GM19468 (cell line): ENCODE results near the gene TSGA10IP.

Experiments used
- ATAC-seq: cut with Tn5 transposase; IDR thresholded peaks from one replicate; pipeline ENCODE4 v1.9.1; 2021; ENCODE audit warnings: mild to moderate bottlenecking, moderate library complexity, moderate number of reproducible peaks; ENCODE audit not compliant: unreplicated experiment; ENCODE audit errors: extremely low read depth

The TSGA10IP gene

DNA sequence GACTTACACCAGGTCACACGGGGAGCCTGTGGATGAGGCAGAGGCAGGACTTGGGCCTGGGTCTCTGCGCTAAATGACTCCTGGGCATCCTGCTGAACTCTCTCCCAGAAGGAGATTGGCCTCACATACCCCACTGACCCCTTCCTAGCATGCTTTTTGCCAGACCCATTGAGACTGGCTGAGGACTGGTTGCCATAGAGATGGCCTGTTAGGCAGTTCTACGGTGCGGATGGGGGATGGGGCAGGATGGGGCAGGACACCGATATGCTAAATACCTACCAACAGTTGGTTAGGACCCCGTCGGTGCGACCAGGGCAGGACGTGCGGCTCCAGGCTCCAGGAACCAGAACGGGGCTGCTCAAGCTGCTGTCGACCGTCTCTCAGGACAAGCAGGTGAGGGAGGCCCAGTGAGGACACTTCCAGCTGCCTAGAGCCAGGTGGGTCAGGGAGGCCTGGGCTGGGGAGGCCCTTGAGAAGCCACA, at the start of gene TSGA10IP:
Gene TSGA10IP, plus strand, starts transcription at position 51 of the 482 bp plus-strand sequence. Its CDS starts 196 bp downstream, at position 247.
- ATAC-seq: no peak

- ATAC-seq: no peak
Measured at GRCh38 chr11:65895482-65895981, 49.7 kb upstream of the TSGA10IP start.

GRCh38 chr11:65896034-65896999, 49.0 kb upstream of the TSGA10IP start:
- ATAC-seq: no peak

DNA sequence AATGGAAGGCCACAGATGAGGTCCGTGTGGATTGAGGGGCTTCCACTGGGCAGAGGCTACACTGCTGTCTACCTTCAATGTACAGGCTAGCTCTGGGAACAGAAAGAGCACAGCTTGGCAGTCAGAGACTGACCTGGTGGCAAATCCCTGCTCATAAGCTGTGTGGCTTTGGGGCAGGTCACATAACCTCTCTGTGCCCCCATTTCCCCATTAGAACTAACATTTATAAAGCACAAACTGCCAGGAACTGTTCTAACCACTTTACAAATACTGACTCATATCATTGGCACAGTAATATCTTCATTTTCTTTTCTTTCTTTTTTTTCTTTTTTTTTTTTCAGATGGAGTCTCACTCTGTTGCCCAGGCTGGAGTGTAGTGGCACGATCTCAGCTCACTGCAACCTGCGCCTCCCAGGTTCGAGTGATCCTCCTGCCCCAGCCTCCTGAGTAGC, 48.2 kb upstream of the TSGA10IP start:
- no peak for ATAC-seq

GRCh38 chr11:65898656-65899355, 46.5 kb upstream of the TSGA10IP start:
- no peak for ATAC-seq

- no peak for ATAC-seq
Measured at GRCh38 chr11:65899356-65900124, 45.7 kb upstream of the TSGA10IP start.

- ATAC-seq: peak; percentile 23
Measured at GRCh38 chr11:65900125-65900898, 45.0 kb upstream of the TSGA10IP start, which contains the start of gene FOSL1. FOSL1 (minus strand) TSS chr11:65900388; CDS start chr11:65900339, 49 bp downstream.

DNA sequence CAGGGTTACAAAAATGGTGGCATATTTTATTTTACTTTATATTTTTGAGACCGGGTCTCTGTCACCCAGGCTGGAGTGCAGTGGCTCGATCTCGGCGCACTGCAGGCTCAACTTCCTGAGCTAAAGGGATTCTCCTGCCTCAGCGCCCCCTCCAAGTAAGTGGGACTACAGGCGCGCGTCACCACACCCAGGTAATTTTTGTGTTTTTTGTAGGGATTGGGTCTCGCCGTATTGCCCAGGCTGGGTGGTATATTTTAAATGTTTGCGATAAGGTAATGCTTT, 44.4 kb upstream of the TSGA10IP start:
- no peak for ATAC-seq

DNA sequence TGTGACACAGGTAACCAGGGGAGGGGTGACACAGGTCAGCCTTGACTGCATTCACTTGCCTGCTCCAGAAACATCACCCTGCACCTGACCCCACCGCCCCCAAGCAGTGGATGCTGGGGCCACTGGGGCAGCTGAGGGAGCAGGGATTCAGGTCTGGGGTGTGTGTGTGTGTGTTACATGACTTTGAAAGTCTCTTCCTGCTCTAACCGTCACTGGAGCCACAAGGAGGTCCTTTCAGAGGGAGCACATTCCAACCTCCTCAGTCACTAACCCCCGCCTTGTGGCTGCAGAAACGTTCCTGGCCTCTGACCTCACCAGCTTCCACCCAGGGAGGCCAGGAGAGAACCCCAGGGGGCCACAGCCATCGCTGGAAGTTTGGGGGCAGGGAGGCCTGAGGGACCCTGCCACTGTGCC, 42.2 kb upstream of the TSGA10IP start:
- no peak for ATAC-seq

DNA sequence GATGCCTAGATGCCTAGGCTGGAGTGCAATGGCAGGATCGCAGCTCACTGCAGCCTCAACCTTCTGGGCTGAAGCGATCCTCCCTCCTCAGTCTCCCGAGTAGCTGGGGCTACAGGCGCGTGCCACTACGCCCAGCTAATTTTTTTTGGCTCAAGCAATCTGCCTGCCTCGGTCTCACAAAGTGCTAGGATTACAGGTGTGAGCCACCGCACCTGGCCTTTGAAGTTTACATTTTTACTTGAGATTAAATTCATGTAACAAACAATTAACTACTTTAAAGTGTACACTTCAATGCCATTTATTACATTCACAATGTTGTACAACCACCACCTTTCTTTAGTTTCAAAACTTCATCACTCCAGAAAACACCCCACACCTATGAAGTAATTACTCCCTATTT, 41.6 kb upstream of the TSGA10IP start:
- ATAC-seq: no peak

DNA sequence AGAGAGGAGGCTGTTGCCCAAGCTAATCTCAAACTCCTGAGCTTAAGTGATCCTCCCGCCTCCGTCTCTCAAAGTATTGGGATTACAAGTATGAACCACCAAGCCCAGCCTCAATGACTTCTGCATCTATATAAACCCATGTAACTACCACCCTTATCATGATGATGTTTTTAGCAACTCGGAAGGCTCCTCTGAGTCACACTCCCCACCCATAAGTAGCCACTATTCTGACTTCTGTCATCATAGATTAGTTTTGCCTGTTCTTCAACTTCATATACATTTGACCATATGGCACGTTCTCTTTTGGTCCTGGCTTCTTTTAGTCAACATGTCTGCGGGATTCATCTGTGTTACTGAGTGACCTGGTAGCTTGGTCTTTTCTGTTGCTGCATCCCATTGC, 38.7 kb upstream of the TSGA10IP start:
- ATAC-seq: no peak

GRCh38 chr11:65907878-65908277, 37.4 kb upstream of the TSGA10IP start:
- no peak for ATAC-seq

DNA sequence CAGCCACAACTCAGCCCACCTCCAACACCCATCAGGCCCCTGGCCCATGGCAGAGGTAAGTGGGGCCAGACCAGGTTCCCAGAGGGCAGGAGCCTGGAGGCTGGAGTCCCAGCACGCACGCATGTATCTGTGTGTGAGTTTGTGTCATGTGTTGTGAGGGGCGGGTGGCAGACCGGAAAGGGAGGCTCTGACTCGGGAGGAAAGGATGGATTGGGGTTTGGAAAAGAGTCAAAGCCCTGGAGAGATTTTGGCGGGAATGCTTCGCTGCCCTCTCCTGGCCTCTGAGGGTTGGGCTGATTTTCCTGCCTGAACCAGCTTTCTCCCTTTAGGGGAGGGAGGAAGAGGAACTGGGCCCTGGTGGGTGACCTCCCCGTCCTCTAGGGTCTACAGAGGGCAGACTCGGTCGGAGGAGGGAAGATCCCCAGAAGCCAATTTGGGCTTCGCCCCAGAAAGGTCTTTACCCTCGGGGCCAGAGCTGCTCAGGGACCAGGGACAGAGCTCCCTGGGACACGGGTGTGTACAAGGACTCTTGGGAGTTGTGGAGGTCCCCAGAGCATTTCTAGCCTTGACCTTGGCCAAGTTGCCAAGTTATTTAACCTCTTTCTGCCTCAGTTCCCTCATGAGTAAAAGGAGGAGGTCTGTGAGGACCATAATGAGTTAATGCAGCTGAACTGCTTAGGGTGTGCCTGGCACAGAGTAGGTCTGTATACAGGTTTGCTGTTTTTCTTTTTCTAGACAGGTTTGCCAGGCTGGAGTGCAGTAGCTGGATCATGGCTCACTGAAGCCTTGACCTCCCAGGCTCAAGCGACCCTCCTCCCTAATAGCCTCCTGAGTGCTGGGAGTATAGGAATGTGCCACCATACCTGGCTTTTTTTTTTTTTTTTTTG, 33.4 kb upstream of the TSGA10IP start:
- ATAC-seq: no peak

GRCh38 chr11:65912845-65913244, 32.4 kb upstream of the TSGA10IP start:
- no peak for ATAC-seq

DNA sequence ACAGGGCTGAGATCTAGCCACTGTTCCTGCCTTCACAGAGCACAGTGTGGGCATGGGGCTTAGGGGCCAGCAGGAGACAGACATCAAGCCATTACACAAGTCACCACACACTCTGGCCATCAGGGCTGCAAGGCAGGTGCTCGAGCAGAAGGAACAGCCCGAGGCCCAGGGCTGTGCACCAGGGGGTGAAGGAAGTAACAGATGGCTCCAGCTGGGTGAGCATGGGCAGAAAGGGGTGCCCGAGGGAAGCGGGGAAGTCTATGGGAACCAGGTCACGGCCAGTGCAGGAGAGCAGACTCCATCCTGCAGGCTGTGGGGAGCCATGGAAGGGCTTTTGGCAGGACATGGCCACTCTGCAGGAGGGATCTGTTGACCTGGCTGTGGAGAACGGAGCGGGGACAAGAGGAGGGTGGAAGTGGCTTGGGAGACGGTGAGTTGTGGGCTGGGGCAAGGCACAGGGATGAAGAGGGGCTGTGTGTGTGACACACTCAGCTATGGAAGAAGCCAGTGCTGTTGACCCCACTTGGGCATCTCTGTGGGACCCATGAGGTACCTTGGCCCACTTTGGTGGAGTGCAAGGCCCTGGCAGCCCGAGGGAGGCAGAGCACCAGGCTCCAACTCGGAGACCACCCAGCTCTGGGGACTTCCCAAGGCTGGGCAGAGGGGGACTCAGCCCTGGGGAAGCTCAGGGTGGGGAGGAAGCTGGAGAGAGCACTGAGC, 30.0 kb upstream of the TSGA10IP start:
- no peak for ATAC-seq

DNA sequence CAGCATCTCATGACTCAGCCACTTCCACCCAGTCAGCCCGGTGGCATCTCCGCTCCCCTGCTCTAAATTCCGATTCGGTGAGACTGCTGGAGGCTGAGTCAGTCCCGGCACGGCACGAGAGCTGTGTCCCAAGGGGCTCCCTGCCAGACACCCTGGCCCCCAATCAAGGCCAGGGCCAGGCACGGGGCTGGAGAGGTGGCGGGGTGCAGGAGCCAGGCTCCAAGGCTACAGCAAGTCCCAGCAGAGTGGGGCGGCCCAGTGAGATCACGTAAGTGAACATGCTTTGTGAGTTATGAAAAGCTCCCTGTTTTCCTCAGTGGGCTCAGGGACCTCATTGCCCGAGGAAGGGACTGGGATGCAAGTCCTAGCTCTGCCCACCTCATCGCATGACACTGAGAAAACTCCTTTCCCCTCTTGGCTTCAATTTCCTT, 29.4 kb upstream of the TSGA10IP start:
- no peak for ATAC-seq

GRCh38 chr11:65916391-65916790, 28.9 kb upstream of the TSGA10IP start:
- ATAC-seq: no peak

GRCh38 chr11:65917077-65917433, 28.2 kb upstream of the TSGA10IP start:
- ATAC-seq: no peak
